ENCODE data around the gene DDIT4. TPM values are rescaled to one million over a fixed set of nuclear protein-coding genes. Genes with fewer than 3 reads are reported as not detected.

DDIT4 gene
- total RNA-seq, 1 donor from 2014 or later = 131 TPM

- DNase-seq (ENCODE audit: low read depth in 2 of 2) = peak in 1 of 2 donors; percentile 76
Measured at GRCh38 chr10:72316386-72316700, 42.6 kb downstream of the DDIT4 start.

- DNase-seq (ENCODE audit: low read depth in 2 of 2) = peak; percentile 62 to 66
Measured at GRCh38 chr10:72316748-72317435, 43.2 kb downstream of the DDIT4 start.

DNA sequence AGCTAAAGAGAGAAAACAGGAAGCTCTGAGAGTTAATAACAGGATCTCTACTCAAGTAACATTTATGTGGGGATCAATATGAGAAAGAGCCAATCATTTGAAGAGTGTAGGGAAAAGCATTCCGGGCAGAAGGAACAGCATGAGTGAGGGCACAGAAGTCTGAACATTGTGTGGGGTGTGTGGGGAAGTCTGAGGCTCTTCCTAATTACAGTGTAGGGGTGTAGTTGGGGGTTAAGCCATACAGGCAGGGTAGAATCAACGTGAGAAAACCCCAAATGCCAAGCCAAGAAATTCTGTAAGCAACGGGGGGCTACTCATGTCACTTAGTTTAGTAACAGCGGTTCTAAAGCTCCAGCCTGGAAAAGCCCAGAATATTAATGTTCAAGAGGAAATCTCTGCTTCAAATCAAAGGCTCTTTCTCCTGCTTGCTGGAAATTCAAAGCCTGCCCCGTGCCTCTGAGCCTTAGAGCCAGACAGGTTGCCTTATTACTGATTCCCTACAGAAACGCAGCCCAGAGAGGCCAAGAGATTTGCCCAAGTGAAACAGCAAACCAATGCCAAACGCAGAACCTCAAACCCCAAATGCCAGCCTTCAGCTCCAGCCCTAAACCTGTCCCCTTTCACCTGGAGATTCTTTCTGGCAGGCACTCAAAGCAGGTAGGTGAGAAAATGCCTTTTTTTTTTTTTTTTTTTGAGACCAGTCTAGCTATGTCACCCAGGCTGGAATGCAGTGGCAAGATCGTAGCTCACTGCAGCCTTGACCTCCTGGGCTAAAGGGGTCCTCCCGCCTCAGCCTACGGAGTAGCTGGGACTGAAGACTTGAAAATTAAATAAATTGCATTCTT is 44.9 kb downstream of the DDIT4 start:
- peak in 1 of 2 donors; percentile 44 for DNase-seq (ENCODE audit: low read depth in 2 of 2)

DNA sequence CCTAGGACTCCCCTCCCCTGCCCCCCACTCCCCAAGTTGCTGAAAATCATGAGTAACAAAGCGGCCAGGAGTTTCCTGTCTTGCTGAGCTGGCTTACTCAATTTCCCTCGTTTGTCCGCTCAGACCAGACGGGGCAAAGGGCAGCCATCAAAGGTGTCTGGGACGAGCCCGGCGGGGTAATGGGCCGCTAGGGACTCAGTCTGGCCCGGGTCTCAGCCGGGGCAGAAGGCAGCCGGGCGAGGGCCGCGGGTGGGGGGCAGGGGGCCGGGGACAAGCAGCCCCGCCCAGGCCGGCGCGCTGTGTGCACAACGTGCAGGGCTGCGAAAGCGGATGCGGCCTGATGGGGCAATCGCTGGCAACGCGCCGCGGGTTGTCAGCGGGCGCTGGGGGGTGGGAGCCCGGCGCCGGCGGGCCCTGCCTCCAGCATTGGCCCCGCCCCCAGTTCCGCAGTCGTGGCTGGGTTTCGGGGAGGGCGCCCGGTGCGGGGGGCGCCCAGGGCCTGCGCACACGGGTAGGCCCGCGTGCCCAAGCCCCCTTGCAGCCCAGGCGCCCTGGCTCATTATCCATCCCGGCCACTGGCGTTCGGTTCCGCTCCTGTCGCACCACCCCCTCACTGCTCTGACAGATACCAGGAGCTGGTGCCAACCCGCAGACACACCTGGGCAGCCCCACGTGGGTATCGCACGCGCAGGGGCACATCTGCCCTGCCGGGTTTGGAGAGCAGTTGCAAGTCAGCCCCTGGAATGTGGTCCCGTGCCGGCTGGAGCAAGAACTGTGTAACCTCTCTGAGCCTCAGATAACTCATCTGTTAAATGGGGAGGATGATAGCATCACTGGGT is 45.9 kb downstream of the DDIT4 start:
- peak; percentile 92 to 97 for DNase-seq (ENCODE audit: low read depth in 2 of 2)

- DNase-seq (ENCODE audit: low read depth in 2 of 2) = peak; percentile 64 to 93
Measured at GRCh38 chr10:72320676-72321247, 47.0 kb downstream of the DDIT4 start.

GRCh38 chr10:72321248-72322029 is 47.7 kb downstream of the DDIT4 start:
- DNase-seq (ENCODE audit: low read depth in 2 of 2) = no peak

- no peak for DNase-seq (ENCODE audit: low read depth in 2 of 2)
Measured at GRCh38 chr10:72322030-72322279, 48.2 kb downstream of the DDIT4 start.

- DNase-seq (ENCODE audit: low read depth in 2 of 2) = peak in 1 of 2 donors; percentile 51
Measured at GRCh38 chr10:72322280-72323058, 48.7 kb downstream of the DDIT4 start.

DNA sequence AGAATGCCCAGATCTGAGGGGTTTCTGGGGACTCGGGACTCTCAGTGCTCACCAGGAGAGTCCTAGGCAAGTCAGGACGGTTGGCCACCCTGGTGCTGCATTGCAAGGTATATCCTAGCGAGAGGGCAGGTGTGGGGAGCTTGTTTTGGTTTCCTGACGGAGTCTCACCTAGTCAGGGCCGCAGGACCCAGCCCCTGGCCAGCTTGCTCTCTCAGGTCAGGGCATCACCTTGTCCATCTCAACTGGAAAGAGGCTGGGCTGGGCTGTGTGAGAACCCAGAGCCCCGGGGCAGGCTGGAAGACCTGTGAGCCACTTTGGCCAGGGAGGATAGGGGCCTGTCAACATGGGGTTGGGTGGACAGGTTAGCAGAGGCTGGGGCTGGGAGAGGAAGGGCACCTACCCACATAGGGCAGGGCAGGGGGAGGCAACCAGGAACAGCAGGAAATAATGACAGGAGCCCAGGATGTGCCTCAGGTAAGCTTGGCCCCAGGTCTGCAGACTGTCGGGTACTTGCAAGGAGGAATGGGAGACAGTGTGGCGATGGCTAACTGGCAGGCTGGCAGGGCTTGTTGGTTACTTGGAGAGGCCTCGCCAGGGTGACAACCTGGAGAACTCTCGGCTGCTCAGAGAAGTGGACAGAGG is 49.5 kb downstream of the DDIT4 start:
- DNase-seq (ENCODE audit: low read depth in 2 of 2) = no peak

GRCh38 chr10:72323771-72324191 is 50.1 kb downstream of the DDIT4 start:
- no peak for DNase-seq (ENCODE audit: low read depth in 2 of 2)

Other genes with a start within 250 kb of the DDIT4 start
- 2.2 and 3.0 TPM in 2 replicates for gene SPOCK2, start 185.4 kb upstream of the DDIT4 start, total RNA-seq
- 38.7 and 46.4 TPM in 2 replicates for gene ANAPC16, start 57.9 kb upstream of the DDIT4 start, total RNA-seq
- gene ASCC1, start 57.6 kb upstream of the DDIT4 start, total RNA-seq = 21.0 and 22.4 TPM in 2 replicates
- 16.8 and 21.6 TPM in 2 replicates for gene DNAJB12, start 81.0 kb downstream of the DDIT4 start, total RNA-seq

Measured in lung microvascular endothelial cell (primary cell).